H1 (cell line): ENCODE measurements around the gene ZMIZ1. TPM values are rescaled to one million over a fixed set of nuclear protein-coding genes. Genes with fewer than 3 reads are reported as not detected.

ENCODE experiments used
- ATF3 ChIP-seq: IDR thresholded peaks from 2 replicates; pipeline ENCODE4 v1.6.1; 2011; ENCODE audit warnings: low read depth, mild to moderate bottlenecking, low read length; ENCODE audit not compliant: insufficient read depth
- KDM4A ChIP-seq: IDR thresholded peaks from one replicate; pipeline ENCODE4 v1.7.1; 2012; ENCODE audit warnings: low read depth, mild to moderate bottlenecking, moderate library complexity, low read length, inconsistent platforms; ENCODE audit not compliant: severe bottlenecking
- polyA plus RNA-seq, 7 experiments: library from polyadenylated mRNA; depleted of rRNA in 3 of 7; stranded (reverse) in 5 of 7; unstranded in 2 of 7; fragments of >200 nt in 5 of 7; fragments of 200-250 nt in 2 of 7; gene quantifications; 1 replicate in 5 of 7; 2 replicates in 1 of 7; 4 replicates in 1 of 7; pipeline versions ENCODE4 v1.2.1 to v1.2.3, GENCODE V29; 2011 to 2013; ENCODE audit warnings: missing spikeins in 2 of 7, mixed read lengths in 2 of 7
- total RNA-seq: library from RNA; stranded (reverse); fragmentation: NEBNext Ultra II Directional; extraction: Animal tissue kit (Norgen Biotek cat#: 25700); gene quantifications from 2 replicates; pipeline ENCODE4 v1.2.1, GENCODE V29; 2021

The ZMIZ1 gene
- total and polyA plus RNA-seq, 2 of the 8 experiments (the other 6 are each of a cell fraction or from before 2014, with no cell fraction given) = 8.1 to 28.0 TPM

GRCh38 chr10:79123547-79123963, 54.8 kb downstream of the ZMIZ1 start (continued):
- TF ChIP-seq ATF3 (no peak), KDM4A (no peak)
